SU-DHL-6 (cell line): ENCODE data around the gene ADAMTS17.

Experiments used
- EZH2phosphoT487 ChIP-seq: fragments of 200-600 bp; sonication (generic), shearing (Covaris generic); conservative IDR thresholded peaks from 2 replicates; pipeline ENCODE4 v1.6.1; 2018; ENCODE audit warnings: mild to moderate bottlenecking, antibody characterized with exemption, low read length, moderate library complexity, mixed read lengths
- TF ChIP-seq, protein P1 (sequence below): fragments of 200-600 bp; sonication (generic); IDR thresholded peaks from one replicate; pipeline ENCODE4 v1.5.1; 2017; ENCODE audit warnings: antibody characterized with exemption, mild to moderate bottlenecking, low read length, moderate library complexity; ENCODE audit not compliant: insufficient read depth, poor library complexity, severe bottlenecking

DNA sequence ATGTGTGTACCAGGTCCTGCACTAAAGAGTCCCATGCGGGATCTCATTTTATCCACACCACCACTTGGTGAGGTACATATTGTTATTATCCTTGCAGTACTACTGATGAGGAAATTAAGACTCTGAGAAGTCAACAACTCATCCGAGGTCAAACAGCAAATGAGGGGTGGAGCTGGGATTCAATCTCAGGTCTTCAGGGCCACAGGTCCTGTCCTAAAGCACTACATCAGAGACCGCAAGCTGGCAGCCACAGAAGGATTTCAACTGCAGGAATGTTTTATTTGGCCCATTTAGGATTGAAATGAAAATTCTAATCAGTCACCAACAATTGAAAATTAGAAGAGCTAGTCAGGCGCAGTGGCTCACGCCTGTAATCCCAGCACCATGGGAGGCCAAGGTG is 131.4 kb downstream of the ADAMTS17 start:
- TF ChIP-seq, protein P1, sequence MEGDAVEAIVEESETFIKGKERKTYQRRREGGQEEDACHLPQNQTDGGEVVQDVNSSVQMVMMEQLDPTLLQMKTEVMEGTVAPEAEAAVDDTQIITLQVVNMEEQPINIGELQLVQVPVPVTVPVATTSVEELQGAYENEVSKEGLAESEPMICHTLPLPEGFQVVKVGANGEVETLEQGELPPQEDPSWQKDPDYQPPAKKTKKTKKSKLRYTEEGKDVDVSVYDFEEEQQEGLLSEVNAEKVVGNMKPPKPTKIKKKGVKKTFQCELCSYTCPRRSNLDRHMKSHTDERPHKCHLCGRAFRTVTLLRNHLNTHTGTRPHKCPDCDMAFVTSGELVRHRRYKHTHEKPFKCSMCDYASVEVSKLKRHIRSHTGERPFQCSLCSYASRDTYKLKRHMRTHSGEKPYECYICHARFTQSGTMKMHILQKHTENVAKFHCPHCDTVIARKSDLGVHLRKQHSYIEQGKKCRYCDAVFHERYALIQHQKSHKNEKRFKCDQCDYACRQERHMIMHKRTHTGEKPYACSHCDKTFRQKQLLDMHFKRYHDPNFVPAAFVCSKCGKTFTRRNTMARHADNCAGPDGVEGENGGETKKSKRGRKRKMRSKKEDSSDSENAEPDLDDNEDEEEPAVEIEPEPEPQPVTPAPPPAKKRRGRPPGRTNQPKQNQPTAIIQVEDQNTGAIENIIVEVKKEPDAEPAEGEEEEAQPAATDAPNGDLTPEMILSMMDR = no peak
- TF ChIP-seq EZH2phosphoT487 = no peak
